ENCODE data around the gene S100A16. TPM values are rescaled to one million over a fixed set of nuclear protein-coding genes. Genes with fewer than 3 reads are reported as not detected.
A peak's percentile ranks its signal among the peaks of the same experiment; 100 is the strongest.

Gene S100A16
- total RNA-seq, 2 donors from 2014 or later: 20.1 to 42.5 TPM

GRCh38 chr1:153612111-153612754 lies 704 bp downstream of the S100A16 start:
- WGBS, 2 donors: 13 to 26% methylated on average over 11 of the region's 11 CpGs
- intact Hi-C loops (cut with DNase I): loop anchor here (5.0 kb wide), 1 partner anchor 35 kb away; no protein-coding TSS in a partner anchor
- ATAC-seq: no peak

GRCh38 chr1:153611356-153611755 lies 1.6 kb downstream of the S100A16 start:
- H3K4me3 ChIP-seq: no peak overlapping the region
- ATAC-seq: no peak
- intact Hi-C loops (cut with DNase I): loop anchor here (5.0 kb wide), 1 partner anchor 34 kb away; no protein-coding TSS in a partner anchor
- 75 to 79% methylated on average over 1 of the region's 1 CpG for WGBS, 2 donors
- no peak overlapping the region for H3K27ac ChIP-seq
- H3K9me3 ChIP-seq: no peaks in the 10 kb centered on the region
- peaks cover 50% of the 10 kb centered on the region for H3K4me1 ChIP-seq
- DNase-seq: no peak
- no peaks in the 10 kb centered on the region for H3K27me3 ChIP-seq
- no peak for TF ChIP-seq CTCF (IDR thresholded peaks at IDR 0.05)
- no peak for TF ChIP-seq POLR2A (IDR thresholded peaks at IDR 0.05)
- H3K36me3 ChIP-seq (replicated peaks in 1 of 2; ENCODE audit: insufficient read depth in 1 of 2, low read depth in 2 of 2): no peaks in the 10 kb centered on the region

More at GRCh38 chr1:153612111-153612754, 704 bp downstream of the S100A16 start:
- Histone ChIP-seq H3K36me3 (replicated peaks in 1 of 2; ENCODE audit: insufficient read depth in 1 of 2, low read depth in 2 of 2) (no peaks in the 10 kb centered on the region), H3K27me3 (no peaks in the 10 kb centered on the region), H3K4me3 (peak overlapping the region; percentile 28 to 40), H3K9me3 (no peaks in the 10 kb centered on the region), H3K4me1 (peaks cover 59% of the 10 kb centered on the region), H3K27ac (peak overlapping the region; percentile 67 to 89 (median 85))
- DNase-seq: peak in 1 of 4 donors; percentile 35
- no peak for TF ChIP-seq POLR2A (IDR thresholded peaks at IDR 0.05)
- no peak for TF ChIP-seq CTCF (IDR thresholded peaks at IDR 0.05)

- Histone ChIP-seq H3K4me1 (peaks cover 50% of the 10 kb centered on the region), H3K4me3 (no peak overlapping the region)
- no peak for ATAC-seq
Measured at GRCh38 chr1:153610811-153611301, 2.1 kb downstream of the S100A16 start.

GRCh38 chr1:153610334-153610733 lies 2.6 kb downstream of the S100A16 start:
- peak overlapping the region in 3 of 4 donors; percentile 12 to 81 (median 43) for H3K27ac ChIP-seq
- 54 to 79% methylated on average over 4 of the region's 4 CpGs for WGBS, 2 donors
- no peak for TF ChIP-seq CTCF (IDR thresholded peaks at IDR 0.05)
- TF ChIP-seq POLR2A (IDR thresholded peaks at IDR 0.05): no peak
- intact Hi-C loops (cut with DNase I): loop anchor here (5.0 kb wide), 1 partner anchor 33 kb away; no protein-coding TSS in a partner anchor
- no peak overlapping the region for H3K4me3 ChIP-seq
- H3K36me3 ChIP-seq (replicated peaks in 1 of 2; ENCODE audit: insufficient read depth in 1 of 2, low read depth in 2 of 2): no peaks in the 10 kb centered on the region
- H3K4me1 ChIP-seq: peaks cover 50% of the 10 kb centered on the region
- DNase-seq (no peak), ATAC-seq (no peak)
- no peaks in the 10 kb centered on the region for H3K27me3 ChIP-seq
- H3K9me3 ChIP-seq: no peaks in the 10 kb centered on the region

More at GRCh38 chr1:153610811-153611301, 2.1 kb downstream of the S100A16 start:
- H3K27me3 ChIP-seq: no peaks in the 10 kb centered on the region
- no peaks in the 10 kb centered on the region for H3K36me3 ChIP-seq (replicated peaks in 1 of 2; ENCODE audit: insufficient read depth in 1 of 2, low read depth in 2 of 2)
- no peaks in the 10 kb centered on the region for H3K9me3 ChIP-seq
- peak overlapping the region in 3 of 4 donors; percentile 12 to 81 (median 43) for H3K27ac ChIP-seq
- WGBS, 2 donors: 82 to 83% methylated on average over 7 of the region's 7 CpGs
- TF ChIP-seq CTCF (IDR thresholded peaks at IDR 0.05) (no peak), POLR2A (IDR thresholded peaks at IDR 0.05) (no peak)
- no peak for DNase-seq
- intact Hi-C loops (cut with DNase I): loop anchor here (5.0 kb wide), 1 partner anchor 34 kb away; no protein-coding TSS in a partner anchor

Measured in body of pancreas (tissue), 4 donors.